Testis (tissue), 2 donors: ENCODE results near the gene ACSL6.

Experiments
- CTCF ChIP-seq, 3 experiments: fragments of 450-650 bp in 2 of 3; fragments of 200-600 bp in 1 of 3; sonication (generic) in 1 of 3; IDR thresholded peaks; one replicate each; pipeline ENCODE4 v1.5.1; 2016 to 2019; ENCODE audit warnings: antibody characterized with exemption in 3 of 3, mild to moderate bottlenecking in 2 of 3, moderate library complexity in 1 of 3
- POLR2A ChIP-seq: fragments of 450-650 bp; IDR thresholded peaks from one replicate; pipeline ENCODE4 v1.6.1; 2017; ENCODE audit warnings: antibody characterized with exemption, mild to moderate bottlenecking, moderate library complexity

GRCh38 chr5:131974016-131974415, 37.4 kb downstream of the ACSL6 start:
- no peak for TF ChIP-seq POLR2A
- no peak for TF ChIP-seq CTCF (IDR thresholded peaks at IDR 0.05)
